Measurements from ENCODE around the gene SORT1. TPM values are rescaled to one million over a fixed set of nuclear protein-coding genes. Genes with fewer than 3 reads are reported as not detected.

SORT1 gene
- total RNA-seq, 4 donors from 2014 or later = 37.0 to 69.6 (median 44.7) TPM

- Histone ChIP-seq H3K9me3 (no peaks in the 10 kb centered on the region), H3K4me3 (no peak overlapping the region), H3K4me1 (peaks cover 10 to 72% (median 35%) of the 10 kb centered on the region in 3 donors), H3K36me3 (no peaks in the 10 kb centered on the region), H3K27me3 (no peaks in the 10 kb centered on the region), H3K27ac (peak overlapping the region in 3 of 4 donors; percentile 49 to 93 (median 67))
- intact Hi-C loops (cut with DNase I) = no loop called here
- WGBS, 2 donors = 85 to 93% methylated on average over 2 of the region's 2 CpGs
- DNase-seq = no peak
- TF ChIP-seq CTCF (IDR thresholded peaks at IDR 0.05) = no peak
- no peak for TF ChIP-seq POLR2A (IDR thresholded peaks at IDR 0.05)
Measured at GRCh38 chr1:109386054-109386717, 11.5 kb downstream of the SORT1 start.

GRCh38 chr1:109385417-109385816 lies 12.3 kb downstream of the SORT1 start:
- H3K9me3 ChIP-seq = no peaks in the 10 kb centered on the region
- no peak for DNase-seq
- intact Hi-C loops (cut with DNase I) = no loop called here
- H3K27me3 ChIP-seq = no peaks in the 10 kb centered on the region
- peak overlapping the region in 3 of 4 donors; percentile 33 to 93 (median 67) for H3K27ac ChIP-seq
- no peak for TF ChIP-seq CTCF (IDR thresholded peaks at IDR 0.05)
- TF ChIP-seq POLR2A (IDR thresholded peaks at IDR 0.05) = no peak
- WGBS, 2 donors = 57 to 66% methylated on average over 2 of the region's 2 CpGs
- H3K4me1 ChIP-seq = peaks cover 10 to 64% (median 31%) of the 10 kb centered on the region in 3 donors
- H3K36me3 ChIP-seq = no peaks in the 10 kb centered on the region
- H3K4me3 ChIP-seq = no peak overlapping the region

GRCh38 chr1:109383854-109384253 lies 13.9 kb downstream of the SORT1 start:
- Histone ChIP-seq H3K36me3 (no peaks in the 10 kb centered on the region), H3K4me1 (peaks cover 0 to 49% (median 15%) of the 10 kb centered on the region in 3 donors), H3K9me3 (no peaks in the 10 kb centered on the region), H3K4me3 (no peak overlapping the region), H3K27ac (peak overlapping the region in 3 of 4 donors; percentile 65 to 93 (median 67)), H3K27me3 (no peaks in the 10 kb centered on the region)
- TF ChIP-seq POLR2A (IDR thresholded peaks at IDR 0.05) = no peak
- TF ChIP-seq CTCF (IDR thresholded peaks at IDR 0.05) = no peak
- intact Hi-C loops (cut with DNase I) = no loop called here
- WGBS, 2 donors = 82 to 89% methylated on average over 7 of the region's 7 CpGs
- no peak for DNase-seq

GRCh38 chr1:109383087-109383779 lies 14.5 kb downstream of the SORT1 start:
- H3K4me3 ChIP-seq = no peak overlapping the region
- peaks cover 0 to 43% (median 12%) of the 10 kb centered on the region in 3 donors for H3K4me1 ChIP-seq
- TF ChIP-seq CTCF (IDR thresholded peaks at IDR 0.05) (no peak), POLR2A (IDR thresholded peaks at IDR 0.05) (no peak)
- no peaks in the 10 kb centered on the region for H3K9me3 ChIP-seq
- 49 to 60% methylated on average over 2 of the region's 2 CpGs for WGBS, 2 donors
- intact Hi-C loops (cut with DNase I) = no loop called here
- H3K27ac ChIP-seq = peak overlapping the region in 3 of 4 donors; percentile 65 to 93 (median 67)
- no peaks in the 10 kb centered on the region for H3K27me3 ChIP-seq
- no peak for DNase-seq
- no peaks in the 10 kb centered on the region for H3K36me3 ChIP-seq

GRCh38 chr1:109381573-109381972 lies 16.1 kb downstream of the SORT1 start:
- H3K27ac ChIP-seq = peak overlapping the region in 2 of 4 donors; percentile 67 to 93
- DNase-seq = no peak
- WGBS, 2 donors = 67 to 68% methylated on average over 2 of the region's 2 CpGs
- no peaks in the 10 kb centered on the region for H3K36me3 ChIP-seq
- intact Hi-C loops (cut with DNase I) = no loop called here
- H3K9me3 ChIP-seq = no peaks in the 10 kb centered on the region
- peaks cover 0 to 33% (median 8%) of the 10 kb centered on the region in 3 donors for H3K4me1 ChIP-seq
- no peak overlapping the region for H3K4me3 ChIP-seq
- no peaks in the 10 kb centered on the region for H3K27me3 ChIP-seq
- TF ChIP-seq CTCF (IDR thresholded peaks at IDR 0.05) = no peak
- TF ChIP-seq POLR2A (IDR thresholded peaks at IDR 0.05) = no peak
